Omental fat pad (tissue), 4 donors: ENCODE results near the gene PRICKLE1. TPM values are rescaled to one million over a fixed set of nuclear protein-coding genes. Genes with fewer than 3 reads are reported as not detected.

Experiments
- ATAC-seq: fragments of 150-250 bp; one replicate; pipeline ENCODE4 v1.9.1; 2016; ENCODE audit warnings: mild to moderate bottlenecking, moderate library complexity; ENCODE audit not compliant: low FRiP score
- DNase-seq: peaks from one replicate; pipeline ENCODE4 v3.0.0-alpha.2; 2019; ENCODE audit warnings: low spot score
- total RNA-seq, 4 donors: library from RNA; depleted of rRNA; stranded (reverse); fragments of >200 nt; gene quantifications; one replicate each; pipeline ENCODE4 v1.1.0, GENCODE V29; 2016
- TF ChIP-seq, protein P1 (sequence below), 3 donors: fragments of 450-650 bp; IDR thresholded peaks; one replicate each; pipeline ENCODE4 v1.5.1; 2016 to 2017; ENCODE audit warnings: antibody characterized with exemption in 3 of 3, mild to moderate bottlenecking in 3 of 3, moderate library complexity in 2 of 3

PRICKLE1 gene
- total RNA-seq, 4 donors from 2014 or later: 7.2 to 10.9 (median 9.3) TPM

DNA sequence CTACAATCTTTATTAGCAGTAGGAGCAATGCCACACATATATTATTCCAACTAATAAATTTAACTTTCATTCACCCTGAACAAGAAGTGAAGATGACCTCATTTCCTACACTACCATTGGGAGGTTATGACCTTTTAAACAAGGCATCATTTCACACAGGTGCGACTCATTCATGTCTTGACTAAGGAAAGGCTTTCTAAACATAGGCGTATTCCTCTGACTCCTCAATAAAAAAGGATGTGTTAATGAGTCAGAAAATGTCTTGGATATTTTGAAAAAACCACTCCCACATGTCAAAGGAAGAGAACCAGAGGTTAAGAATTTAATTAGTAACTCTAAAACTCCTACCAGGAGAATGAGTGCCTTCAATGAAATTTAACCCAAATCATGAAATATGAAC is 115.2 kb downstream of the PRICKLE1 start:
- DNase-seq (no peak), ATAC-seq (peak; percentile 91)
- TF ChIP-seq, protein P1, sequence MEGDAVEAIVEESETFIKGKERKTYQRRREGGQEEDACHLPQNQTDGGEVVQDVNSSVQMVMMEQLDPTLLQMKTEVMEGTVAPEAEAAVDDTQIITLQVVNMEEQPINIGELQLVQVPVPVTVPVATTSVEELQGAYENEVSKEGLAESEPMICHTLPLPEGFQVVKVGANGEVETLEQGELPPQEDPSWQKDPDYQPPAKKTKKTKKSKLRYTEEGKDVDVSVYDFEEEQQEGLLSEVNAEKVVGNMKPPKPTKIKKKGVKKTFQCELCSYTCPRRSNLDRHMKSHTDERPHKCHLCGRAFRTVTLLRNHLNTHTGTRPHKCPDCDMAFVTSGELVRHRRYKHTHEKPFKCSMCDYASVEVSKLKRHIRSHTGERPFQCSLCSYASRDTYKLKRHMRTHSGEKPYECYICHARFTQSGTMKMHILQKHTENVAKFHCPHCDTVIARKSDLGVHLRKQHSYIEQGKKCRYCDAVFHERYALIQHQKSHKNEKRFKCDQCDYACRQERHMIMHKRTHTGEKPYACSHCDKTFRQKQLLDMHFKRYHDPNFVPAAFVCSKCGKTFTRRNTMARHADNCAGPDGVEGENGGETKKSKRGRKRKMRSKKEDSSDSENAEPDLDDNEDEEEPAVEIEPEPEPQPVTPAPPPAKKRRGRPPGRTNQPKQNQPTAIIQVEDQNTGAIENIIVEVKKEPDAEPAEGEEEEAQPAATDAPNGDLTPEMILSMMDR (IDR thresholded peaks at IDR 0.05): no peak

DNA sequence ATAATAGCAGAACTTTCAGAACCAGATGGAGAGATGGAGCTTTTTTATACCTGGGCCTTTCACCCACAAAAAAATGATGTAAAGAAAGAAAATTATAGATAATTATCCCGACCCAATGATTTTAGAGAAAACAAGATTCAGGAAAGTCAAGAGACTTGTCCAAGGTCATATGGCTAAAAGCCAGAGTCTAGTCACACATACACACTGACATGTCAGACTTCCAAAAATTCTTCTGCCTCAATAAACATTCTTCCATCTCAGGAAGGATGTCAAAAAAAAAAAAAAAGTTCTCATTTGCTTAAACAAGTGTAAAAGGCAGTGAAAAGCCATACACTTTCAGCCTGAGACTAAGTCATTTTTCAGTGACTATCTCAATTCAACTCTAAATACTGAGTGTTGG is 116.0 kb downstream of the PRICKLE1 start:
- no peak for DNase-seq
- ATAC-seq: no peak
- TF ChIP-seq, protein P1 (IDR thresholded peaks at IDR 0.05): no peak

DNA sequence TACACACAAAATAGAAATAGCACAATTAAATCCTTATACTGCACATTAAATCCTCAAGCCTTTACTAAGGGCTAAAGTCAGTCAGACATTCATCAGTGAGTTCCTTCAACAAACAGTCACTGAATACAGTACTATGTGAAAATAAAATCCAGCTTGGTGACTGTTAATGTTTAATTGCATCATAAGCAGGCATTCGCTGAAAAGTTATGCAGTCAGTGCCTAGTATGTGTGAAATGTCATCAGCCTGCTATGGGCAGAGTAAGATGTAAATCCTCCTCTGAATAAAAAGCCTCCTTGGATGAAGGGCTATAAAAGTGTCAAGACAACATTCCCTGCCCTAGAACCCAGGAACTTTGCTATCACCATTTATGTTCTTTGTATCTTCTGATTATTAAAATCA is 116.4 kb downstream of the PRICKLE1 start:
- ATAC-seq (peak; percentile 47), DNase-seq (no peak)

DNA sequence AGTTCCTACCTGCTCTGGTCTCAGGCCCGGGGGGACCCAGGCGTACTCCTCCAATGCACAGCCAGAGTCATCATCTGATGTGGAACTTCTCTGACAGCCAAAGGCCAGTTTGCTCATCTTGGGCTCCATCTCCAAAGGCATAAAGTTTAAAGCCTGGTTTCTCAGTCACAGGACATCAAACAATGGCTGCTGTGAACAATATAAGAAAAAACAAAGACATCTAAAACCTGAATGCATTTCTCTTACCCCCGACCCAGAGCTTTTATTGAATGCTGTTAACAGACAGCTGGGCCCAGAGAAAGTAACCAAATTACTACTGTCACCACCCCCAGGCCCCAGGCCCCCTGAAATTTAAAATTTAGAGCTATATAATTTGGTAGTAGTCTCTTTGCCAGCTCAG is 117.2 kb downstream of the PRICKLE1 start:
- DNase-seq (no peak), ATAC-seq (no peak)
- TF ChIP-seq, protein P1 (IDR thresholded peaks at IDR 0.05): no peak

More for the DNA sequence above, 116.4 kb downstream of the PRICKLE1 start:
- TF ChIP-seq, protein P1 (IDR thresholded peaks at IDR 0.05): no peak

DNA sequence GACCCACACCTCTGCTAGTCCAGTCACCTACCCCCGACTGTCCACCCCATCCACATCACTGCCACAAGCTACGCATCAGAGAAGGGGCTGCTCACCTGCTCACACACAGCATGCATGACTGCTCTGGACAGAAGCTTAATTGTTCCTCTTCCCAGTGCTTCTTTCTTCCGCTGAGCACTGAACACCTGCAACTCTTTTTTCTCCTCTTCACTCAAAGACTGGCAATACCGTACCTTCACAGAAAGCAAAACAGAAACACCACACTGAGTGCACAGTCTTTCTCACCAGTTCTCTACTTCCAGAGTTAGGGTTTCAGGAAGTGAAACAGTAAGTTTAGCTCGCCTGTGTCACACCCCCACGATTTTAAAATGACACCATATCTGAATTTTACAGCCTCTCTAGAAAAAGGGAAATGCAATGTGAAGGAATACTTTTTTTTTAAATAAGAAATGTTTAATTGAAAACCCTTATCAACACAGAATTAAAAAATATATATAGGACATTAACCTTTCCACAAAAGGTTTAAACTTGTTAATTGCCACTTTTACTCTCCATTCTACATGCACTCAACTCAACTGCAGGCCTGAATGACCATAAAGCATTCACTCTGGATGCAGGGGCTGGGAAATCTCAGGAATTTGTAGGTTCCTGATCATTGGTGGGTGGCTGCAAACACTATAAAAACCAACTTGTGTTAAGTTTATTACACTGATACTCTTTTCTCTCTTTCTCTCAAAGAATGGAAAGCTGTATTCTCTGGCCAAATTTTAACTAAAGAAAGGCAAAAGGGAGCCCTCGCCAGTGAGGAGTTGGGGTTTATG is 120.0 kb downstream of the PRICKLE1 start:
- ATAC-seq (no peak), DNase-seq (no peak)
- TF ChIP-seq, protein P1 (IDR thresholded peaks at IDR 0.05): no peak

DNA sequence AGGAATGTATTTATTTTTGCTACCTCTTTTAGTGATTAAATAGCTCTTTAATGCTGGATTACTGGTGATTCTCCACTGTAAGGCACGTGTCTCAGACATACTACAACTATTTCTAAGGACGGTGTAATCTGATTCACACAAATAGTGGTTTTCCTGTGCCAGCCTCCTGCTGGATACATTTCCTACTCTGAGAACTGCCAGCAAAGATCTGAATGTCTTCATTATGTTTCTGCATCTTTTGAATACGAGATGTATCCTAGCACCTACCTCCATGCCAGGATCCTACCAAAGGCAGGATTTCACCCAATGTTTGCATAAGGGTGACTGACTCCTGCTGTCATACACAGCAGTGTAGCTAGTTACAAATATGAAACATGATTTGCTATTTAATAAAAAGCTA is 120.6 kb downstream of the PRICKLE1 start:
- ATAC-seq (no peak), DNase-seq (no peak)
- TF ChIP-seq, protein P1 (IDR thresholded peaks at IDR 0.05): no peak

DNA sequence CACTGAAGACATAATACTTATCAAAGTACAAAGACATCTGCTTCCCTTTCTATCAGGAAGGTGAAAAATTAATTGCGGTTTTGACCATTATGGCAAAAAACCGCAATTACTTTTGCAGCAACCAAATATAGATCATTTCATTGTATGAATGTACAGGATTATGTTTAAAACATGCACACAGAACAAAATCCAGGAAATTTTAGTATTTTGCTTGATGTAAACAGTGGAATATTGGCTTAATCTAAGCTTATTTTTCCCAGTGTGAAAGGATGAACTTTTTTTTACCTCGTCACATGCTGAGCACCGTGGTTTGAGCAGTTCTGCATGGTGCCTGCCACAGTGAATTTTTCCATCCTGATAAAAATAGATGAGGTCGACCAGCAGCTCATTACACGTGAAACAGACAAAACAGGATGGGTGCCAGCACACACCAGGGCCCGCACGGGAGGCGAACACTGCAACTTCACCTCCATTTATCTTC is 121.2 kb downstream of the PRICKLE1 start:
- TF ChIP-seq, protein P1 (IDR thresholded peaks at IDR 0.05): no peak
- no peak for ATAC-seq
- no peak for DNase-seq
